Measurements from ENCODE around the gene SLC35F1. TPM values are rescaled to one million over a fixed set of nuclear protein-coding genes. Genes with fewer than 3 reads are reported as not detected.

SLC35F1 gene
- total and polyA plus RNA-seq, 2 donors (not counting 3 experiments of a cell fraction or from before 2014, with no cell fraction given), result not detected

- H3K36me3 ChIP-seq (ENCODE audit: control insufficient read depth in 2 of 2, extremely low read depth in 1 of 2, insufficient read depth in 2 of 2, low read length in 2 of 2), result no peaks in the 10 kb centered on the region
- H4K20me1 ChIP-seq (replicated peaks; ENCODE audit: control insufficient read depth, extremely low read depth, insufficient read depth, low read length), result no peaks in the 10 kb centered on the region
- no peak overlapping the region for H2AFZ ChIP-seq (ENCODE audit: low read depth, low read length)
- ChIA-PET CTCF (no interaction called here), POLR2A (no interaction called here)
- H3K4me3 ChIP-seq (replicated peaks in 1 of 3; ENCODE audit: insufficient read depth in 1 of 3, low read depth in 1 of 3, low read length in 3 of 3), result no peak overlapping the region
- no peak overlapping the region for H3K27ac ChIP-seq (ENCODE audit: insufficient read depth, low read depth, low read length)
- no peak overlapping the region for H3K9ac ChIP-seq (replicated peaks; ENCODE audit: extremely low read depth, insufficient read depth, low read length)
- no peaks in the 10 kb centered on the region for H3K79me2 ChIP-seq (ENCODE audit: control insufficient read depth, insufficient read depth, low read length)
- FAIRE-seq (no peak), DNase-seq (ENCODE audit: low read depth, low spot score) (no peak)
- TF ChIP-seq JUN (IDR thresholded peaks at IDR 0.05; ENCODE audit: borderline replicate concordance, insufficient read depth, insufficient read length, low read depth) (no peak), EZH2 (IDR thresholded peaks at IDR 0.05; ENCODE audit: borderline replicate concordance, low read depth, low read length, severe bottlenecking) (no peak), MYC (IDR thresholded peaks at IDR 0.05; ENCODE audit: low read depth, low read length) (no peak), POLR2AphosphoS5 (IDR thresholded peaks at IDR 0.05; ENCODE audit: insufficient read depth, low read depth, low read length) (no peak), FOS (IDR thresholded peaks at IDR 0.05; ENCODE audit: borderline replicate concordance, insufficient read depth, low read length) (no peak), POLR2A (IDR thresholded peaks at IDR 0.05; ENCODE audit: low read depth, low read length) (no peak), GATA2 (IDR thresholded peaks at IDR 0.05; ENCODE audit: insufficient read depth, insufficient read length, low read depth, low read length) (no peak), MAX (IDR thresholded peaks at IDR 0.05; ENCODE audit: insufficient read depth, insufficient read length) (no peak), CTCF (IDR thresholded peaks at IDR 0.05; ENCODE audit: extremely low read depth in 1 of 2, insufficient read depth in 1 of 2, low read depth in 1 of 2, low read length in 2 of 2) (no peak)
- no peaks in the 10 kb centered on the region for H3K9me1 ChIP-seq (replicated peaks; ENCODE audit: control insufficient read depth, extremely low read depth, insufficient read depth, low read length)
- dilution Hi-C loops (cut with MboI; ENCODE audit: extremely low pct_ligation_motif_present, low sequenced_read_pairs), result no loop called here
- no peaks in the 10 kb centered on the region for H3K27me3 ChIP-seq (ENCODE audit: control insufficient read depth in 2 of 2, insufficient read depth in 2 of 2, low read length in 2 of 2)
- no peak overlapping the region for H3K4me2 ChIP-seq (ENCODE audit: insufficient read depth, low read length)
- intact Hi-C loops (cut with micrococcal nuclease), result loop anchor here (5.0 kb wide), 1 partner anchor 419 kb away; no protein-coding TSS in a partner anchor
- H3K4me1 ChIP-seq (ENCODE audit: control insufficient read depth, extremely low read depth, insufficient read depth, low read length), result no peaks in the 10 kb centered on the region
- BruUV-seq (replicated peaks), result no TSS peak
- no peaks in the 10 kb centered on the region for H3K9me3 ChIP-seq (replicated peaks; ENCODE audit: control insufficient read depth, insufficient read depth, low read length)
Observed at GRCh38 chr6:118260833-118261232, 353.8 kb downstream of the SLC35F1 start.

All from endothelial cell of umbilical vein (primary cell).